HG03103 (cell line): ENCODE results near the gene ADCY3.

Source experiments
- ATAC-seq: cut with Tn5 transposase; IDR thresholded peaks from one replicate; pipeline ENCODE4 v1.9.1; 2021; ENCODE audit warnings: low read depth; ENCODE audit not compliant: unreplicated experiment

The ADCY3 gene

GRCh38 chr2:24833821-24834732 is 86.0 kb downstream of the ADCY3 start:
- ATAC-seq = no peak

GRCh38 chr2:24832931-24833701 is 86.9 kb downstream of the ADCY3 start:
- ATAC-seq = no peak

- no peak for ATAC-seq
Observed at GRCh38 chr2:24832521-24832920, 87.5 kb downstream of the ADCY3 start.

DNA sequence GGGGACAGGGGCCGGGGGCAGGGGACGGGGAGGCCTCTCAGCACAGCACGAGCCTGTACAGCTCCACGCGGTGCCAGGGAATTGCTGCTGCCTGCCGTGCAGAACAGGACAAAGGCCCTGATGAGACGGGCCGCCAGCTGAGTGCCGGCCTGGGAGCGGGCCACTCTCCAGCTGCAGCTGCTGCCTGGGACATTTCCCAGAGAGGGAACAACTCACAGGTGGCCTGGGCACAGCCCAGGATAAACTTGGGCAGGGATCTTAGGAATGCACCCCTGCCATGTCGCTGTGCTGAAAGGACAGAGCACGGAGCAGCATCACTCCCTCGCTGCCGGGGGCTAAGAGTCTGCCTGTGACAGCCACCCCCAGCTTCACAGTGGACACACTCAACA is 88.0 kb downstream of the ADCY3 start:
- ATAC-seq = no peak

DNA sequence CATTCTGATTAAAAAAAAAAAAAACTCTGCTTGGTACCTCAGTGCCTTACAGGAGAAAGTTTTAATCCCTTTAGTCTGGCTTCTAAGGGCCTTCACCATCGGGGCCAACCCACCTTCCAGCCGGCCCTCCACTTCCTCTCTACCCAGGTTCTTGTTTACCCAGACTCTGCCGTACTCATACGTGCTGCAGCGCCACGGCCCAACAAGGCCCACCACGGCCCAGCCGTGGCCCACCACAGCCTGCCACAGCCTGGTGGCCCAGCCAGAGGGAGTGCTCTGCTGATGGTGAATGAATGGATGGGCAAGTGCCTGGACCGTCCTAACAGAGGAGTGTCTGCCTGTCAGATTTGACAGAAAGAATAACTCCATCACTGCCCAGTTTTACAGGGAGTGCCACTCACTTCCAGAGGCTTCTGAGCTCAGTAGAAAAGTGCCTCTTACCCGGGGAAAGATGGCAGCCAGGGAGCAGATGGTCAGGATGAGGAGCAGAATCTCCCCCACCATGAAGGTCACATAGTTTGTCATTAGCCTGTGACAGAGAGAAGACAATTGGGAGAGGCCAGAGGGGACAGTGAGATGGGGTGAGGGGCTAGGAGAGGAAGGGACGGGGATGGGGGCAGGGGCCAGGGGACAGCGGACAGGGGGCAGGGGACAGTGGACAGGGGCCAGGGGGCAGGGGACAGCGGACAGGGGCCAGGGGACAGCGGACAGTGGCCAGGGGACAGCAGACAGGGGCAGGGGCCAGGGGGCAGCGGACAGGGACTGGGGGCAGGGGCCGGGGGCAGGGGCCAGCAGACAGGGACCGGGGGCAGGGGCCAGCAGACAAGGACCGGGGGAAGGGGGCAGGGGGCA is 88.6 kb downstream of the ADCY3 start:
- ATAC-seq = no peak

- no peak for ATAC-seq
Observed at GRCh38 chr2:24830786-24831185, 89.3 kb downstream of the ADCY3 start.

DNA sequence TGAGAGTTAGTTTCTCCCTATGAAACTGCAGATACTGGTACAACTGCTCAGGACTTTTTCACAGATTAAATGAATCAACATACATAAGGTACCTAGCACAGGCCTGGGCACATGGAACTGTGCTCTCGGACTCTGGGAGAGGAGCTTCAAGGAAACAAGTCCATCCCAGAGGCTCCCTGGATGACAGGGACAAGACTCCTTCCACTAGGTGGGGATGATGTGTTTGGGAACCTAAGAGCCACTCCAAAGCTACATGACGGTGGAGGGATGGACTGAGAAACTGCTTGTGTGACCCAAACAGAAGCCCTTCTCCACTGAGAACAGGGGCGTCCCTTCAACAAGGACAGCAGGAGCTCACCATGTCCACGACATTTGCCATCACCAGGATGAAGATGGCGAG is 89.7 kb downstream of the ADCY3 start:
- ATAC-seq = no peak

- no peak for ATAC-seq
Observed at GRCh38 chr2:24828238-24828996, 91.6 kb downstream of the ADCY3 start.

DNA sequence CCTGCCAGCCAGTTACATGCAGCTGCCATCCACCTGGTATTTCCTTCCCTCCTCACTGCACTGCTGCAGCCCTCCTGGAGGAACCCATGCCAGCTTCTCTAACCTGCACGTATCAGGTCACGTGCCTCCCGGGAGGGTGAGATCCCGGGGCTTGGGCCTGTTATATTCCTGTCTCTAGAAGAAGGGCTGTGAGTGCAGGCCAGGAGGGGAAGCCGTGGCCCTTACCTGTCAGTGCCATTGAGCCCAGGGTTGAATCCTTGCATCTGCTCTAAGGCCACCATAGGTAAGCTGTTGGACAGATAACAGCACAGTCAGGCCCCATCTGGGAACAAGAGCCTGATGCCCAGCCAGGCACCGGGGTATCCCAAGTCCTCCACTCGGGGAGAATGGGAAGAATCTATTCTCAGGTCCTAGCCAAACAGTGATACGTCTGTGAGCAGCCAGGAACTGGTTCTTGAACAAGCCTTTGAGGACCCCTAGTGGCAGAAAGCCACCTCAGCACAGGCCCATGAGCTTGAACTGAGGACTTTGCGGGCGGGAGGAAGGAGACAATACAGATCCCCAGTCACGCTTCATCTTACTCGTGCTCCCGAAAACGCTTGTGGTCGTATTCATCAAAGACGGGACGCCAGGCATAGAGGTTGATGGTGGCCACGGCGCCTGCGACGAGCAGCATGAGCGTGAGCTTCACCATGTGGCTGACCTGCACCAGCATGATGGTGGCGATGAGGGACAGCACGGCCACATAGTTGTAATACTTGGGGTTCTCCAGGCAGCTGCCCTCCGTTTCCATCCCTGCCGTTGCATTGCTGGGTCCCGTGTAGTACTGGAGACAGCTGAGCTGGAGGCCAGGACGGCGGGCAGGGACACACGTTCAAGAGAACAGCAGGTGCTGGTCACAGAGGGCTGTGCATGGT is 92.5 kb downstream of the ADCY3 start:
- peak; percentile 73 for ATAC-seq

DNA sequence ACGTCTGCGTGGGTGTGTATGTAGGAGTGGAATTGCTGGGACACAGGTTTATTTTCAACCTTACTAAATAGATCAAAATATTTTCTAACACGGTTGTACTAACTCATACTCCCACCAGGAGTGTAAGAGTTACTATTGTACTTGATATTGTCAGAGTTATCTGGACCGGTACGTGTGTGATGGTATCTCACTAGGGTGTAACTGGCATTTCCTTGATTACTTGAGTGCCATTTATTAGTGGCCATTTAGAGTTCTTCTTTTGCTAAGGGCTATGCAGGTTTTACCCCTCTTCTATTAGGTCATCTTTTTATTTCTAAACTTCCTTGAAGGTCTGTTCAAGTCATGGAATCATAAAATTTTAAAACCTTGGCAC is 93.3 kb downstream of the ADCY3 start:
- ATAC-seq = no peak

- ATAC-seq = no peak
Observed at GRCh38 chr2:24825883-24826772, 93.9 kb downstream of the ADCY3 start.

- ATAC-seq = no peak
Observed at GRCh38 chr2:24824966-24825882, 94.8 kb downstream of the ADCY3 start.

DNA sequence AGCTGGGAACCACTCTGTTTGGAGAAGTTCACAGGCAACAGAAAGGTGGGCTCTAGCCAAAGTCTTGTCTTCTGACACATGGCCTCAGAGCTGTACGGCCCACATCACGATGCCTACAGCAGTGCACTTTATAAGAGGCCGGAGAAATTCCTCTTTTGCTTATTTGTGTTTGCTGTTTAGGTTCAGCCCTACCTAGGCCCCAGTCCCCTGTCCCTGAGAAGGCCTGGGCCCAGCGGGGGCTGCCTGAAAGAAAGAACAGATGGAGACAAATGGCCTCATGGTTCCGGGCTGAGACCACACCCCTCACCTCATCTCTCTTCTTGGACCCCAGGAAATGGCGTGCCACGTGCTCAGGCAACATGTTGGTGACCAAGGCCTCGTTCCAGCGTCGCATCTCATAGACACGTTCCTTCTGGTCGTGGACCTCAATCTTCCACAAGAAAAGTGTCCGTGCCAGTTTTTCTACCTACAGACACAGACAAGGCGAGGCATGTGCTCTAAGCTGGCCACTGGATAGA is 95.9 kb downstream of the ADCY3 start:
- no peak for ATAC-seq

GRCh38 chr2:24822049-24822706 is 97.9 kb downstream of the ADCY3 start:
- no peak for ATAC-seq

GRCh38 chr2:24821433-24821891 is 98.6 kb downstream of the ADCY3 start:
- no peak for ATAC-seq
